Endodermal cell (in vitro differentiated cells): ENCODE measurements around the gene COQ3. TPM values are rescaled to one million over a fixed set of nuclear protein-coding genes. Genes with fewer than 3 reads are reported as not detected.

Experiments used
- DNase-seq: peaks from one replicate; pipeline ENCODE4 v3.0.0-alpha.2; 2017
- H3K27ac ChIP-seq: 2 replicates; pipeline ENCODE4 v1.5.1; 2013; ENCODE audit warnings: mild to moderate bottlenecking, low read depth, low read length, moderate library complexity
- H3K27me3 ChIP-seq: 2 replicates; pipeline ENCODE4 v1.6.1; 2013; ENCODE audit warnings: mild to moderate bottlenecking, low read length, moderate library complexity; ENCODE audit not compliant: insufficient read depth, control insufficient read depth, poor library complexity, severe bottlenecking
- H3K36me3 ChIP-seq: 2 replicates; pipeline ENCODE4 v1.7.0; 2013; ENCODE audit warnings: mild to moderate bottlenecking, low read length, moderate library complexity; ENCODE audit not compliant: control insufficient read depth, insufficient read depth
- H3K4me1 ChIP-seq: one replicate; pipeline ENCODE4 v1.7.0; 2013; ENCODE audit warnings: low read length; ENCODE audit not compliant: control insufficient read depth, insufficient read depth
- H3K4me3 ChIP-seq: 2 replicates; pipeline ENCODE4 v1.5.1; 2013; ENCODE audit warnings: mild to moderate bottlenecking, low read length, moderate library complexity
- H3K9ac ChIP-seq: 2 replicates; pipeline ENCODE4 v1.6.1; 2013; ENCODE audit warnings: mild to moderate bottlenecking, low read length, moderate library complexity; ENCODE audit not compliant: poor library complexity, severe bottlenecking; ENCODE audit errors: extremely low read depth
- H3K9me3 ChIP-seq: 2 replicates; pipeline ENCODE4 v1.6.1; 2013; ENCODE audit warnings: mild to moderate bottlenecking, low read length, moderate library complexity; ENCODE audit not compliant: control insufficient read depth
- H3K27ac Mint-ChIP-seq: 2 replicates; pipeline ENCODE4 v1.8.0; 2020; ENCODE audit warnings: mixed read lengths
- H3K27me3 Mint-ChIP-seq: 2 replicates; pipeline ENCODE4 v1.8.0; 2021; ENCODE audit warnings: mild to moderate bottlenecking, mixed read lengths; ENCODE audit not compliant: insufficient read depth
- H3K36me3 Mint-ChIP-seq: 2 replicates; pipeline ENCODE4 v1.8.0; 2020; ENCODE audit warnings: low read depth, mixed read lengths
- H3K4me1 Mint-ChIP-seq: 2 replicates; pipeline ENCODE4 v1.8.0; 2020; ENCODE audit warnings: mixed read lengths
- H3K4me3 Mint-ChIP-seq: 2 replicates; pipeline ENCODE4 v1.8.0; 2020; ENCODE audit warnings: mild to moderate bottlenecking, moderate library complexity, mixed read lengths
- H3K9me3 Mint-ChIP-seq: 2 replicates; pipeline ENCODE4 v1.8.0; 2020; ENCODE audit warnings: mild to moderate bottlenecking, mixed read lengths
- WGBS, 2 experiments: methylation state at CpG; one replicate each; pipeline versions ENCODE4 v1.1.5 to v1.1.7; 2013; ENCODE audit warnings: missing lambda C conversion rate in 2 of 2, mixed read lengths in 1 of 2; ENCODE audit not compliant: insufficient coverage in 1 of 2, insufficient read length in 1 of 2; 5-methylcytosine and 5-hydroxymethylcytosine counted together
- total RNA-seq, 2 donors: library from RNA; stranded (reverse); fragmentation: NEBNext Ultra II Directional in 1 of 2; extraction: Animal tissue kit (Norgen Biotek cat#: 25700) in 1 of 2; gene quantifications; 2 replicates in 1 of 2; 3 replicates in 1 of 2; pipeline ENCODE4 v1.2.1, GENCODE V29; 2021
- TF ChIP-seq, protein P1 (sequence below): fragments of 200-600 bp; sonication (generic); conservative IDR thresholded peaks from 2 replicates; pipeline ENCODE4 v1.5.0; 2021; ENCODE audit warnings: antibody characterized with exemption, mild to moderate bottlenecking

Gene COQ3
- total RNA-seq, 2 donors from 2014 or later, result 8.7 to 15.2 TPM

DNA sequence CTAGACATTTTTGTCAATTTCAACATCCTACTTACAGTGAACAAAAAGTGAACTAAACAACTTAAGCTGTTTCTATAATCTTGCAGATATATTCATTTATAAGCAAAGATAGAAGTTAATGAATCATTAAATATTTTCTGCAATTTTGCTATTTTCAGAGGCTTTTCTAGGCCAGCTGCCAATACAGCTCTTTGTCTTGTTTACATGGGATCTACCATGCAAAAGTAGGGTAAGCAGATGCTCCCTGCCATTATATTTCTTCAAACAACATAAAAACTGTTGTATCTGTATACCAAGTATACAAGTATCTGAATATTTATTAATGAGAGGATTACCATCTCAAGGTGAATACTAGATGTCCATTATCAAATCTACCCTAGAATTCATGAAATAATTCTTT lies 15.7 kb upstream of the COQ3 start:
- H3K36me3 Mint-ChIP-seq, result peaks cover 62% of the 10 kb centered on the region

DNA sequence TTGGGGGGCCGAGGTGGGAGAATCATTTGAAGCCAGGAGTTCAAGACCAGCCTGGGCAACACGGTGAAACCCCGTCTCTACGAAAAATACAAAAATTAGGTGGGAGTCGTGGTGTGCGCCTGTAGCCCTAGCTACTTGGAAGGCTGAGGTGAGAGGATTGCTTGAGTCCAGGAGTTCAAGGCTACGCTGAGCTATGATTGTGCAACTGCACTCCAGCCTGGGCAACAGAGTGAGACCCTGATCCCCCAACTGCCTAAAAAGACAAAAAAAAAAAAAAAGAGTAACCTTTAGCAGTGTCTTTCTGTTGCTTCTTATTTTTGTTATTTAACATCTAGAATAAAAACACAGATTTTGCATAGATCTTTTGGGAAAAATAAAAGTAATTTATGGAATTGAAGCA lies 13.1 kb upstream of the COQ3 start:
- Mint-ChIP-seq H3K9me3 (no peaks in the 10 kb centered on the region), H3K36me3 (peaks cover 67% of the 10 kb centered on the region)
- TF ChIP-seq, protein P1, sequence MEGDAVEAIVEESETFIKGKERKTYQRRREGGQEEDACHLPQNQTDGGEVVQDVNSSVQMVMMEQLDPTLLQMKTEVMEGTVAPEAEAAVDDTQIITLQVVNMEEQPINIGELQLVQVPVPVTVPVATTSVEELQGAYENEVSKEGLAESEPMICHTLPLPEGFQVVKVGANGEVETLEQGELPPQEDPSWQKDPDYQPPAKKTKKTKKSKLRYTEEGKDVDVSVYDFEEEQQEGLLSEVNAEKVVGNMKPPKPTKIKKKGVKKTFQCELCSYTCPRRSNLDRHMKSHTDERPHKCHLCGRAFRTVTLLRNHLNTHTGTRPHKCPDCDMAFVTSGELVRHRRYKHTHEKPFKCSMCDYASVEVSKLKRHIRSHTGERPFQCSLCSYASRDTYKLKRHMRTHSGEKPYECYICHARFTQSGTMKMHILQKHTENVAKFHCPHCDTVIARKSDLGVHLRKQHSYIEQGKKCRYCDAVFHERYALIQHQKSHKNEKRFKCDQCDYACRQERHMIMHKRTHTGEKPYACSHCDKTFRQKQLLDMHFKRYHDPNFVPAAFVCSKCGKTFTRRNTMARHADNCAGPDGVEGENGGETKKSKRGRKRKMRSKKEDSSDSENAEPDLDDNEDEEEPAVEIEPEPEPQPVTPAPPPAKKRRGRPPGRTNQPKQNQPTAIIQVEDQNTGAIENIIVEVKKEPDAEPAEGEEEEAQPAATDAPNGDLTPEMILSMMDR, result no peak

More for the DNA sequence above, 15.7 kb upstream of the COQ3 start:
- DNase-seq, result no peak
- Histone ChIP-seq H3K4me3 (no peak overlapping the region), H3K9me3 (no peaks in the 10 kb centered on the region), H3K36me3 (peaks cover 91% of the 10 kb centered on the region), H3K27me3 (no peaks in the 10 kb centered on the region), H3K4me1 (no peaks in the 10 kb centered on the region), H3K27ac (no peak overlapping the region), H3K9ac (no peak overlapping the region)
- TF ChIP-seq, protein P1, result no peak
- Mint-ChIP-seq H3K4me3 (no peak overlapping the region), H3K27me3 (no peaks in the 10 kb centered on the region), H3K9me3 (no peaks in the 10 kb centered on the region), H3K27ac (no peak overlapping the region), H3K4me1 (no peaks in the 10 kb centered on the region)

DNA sequence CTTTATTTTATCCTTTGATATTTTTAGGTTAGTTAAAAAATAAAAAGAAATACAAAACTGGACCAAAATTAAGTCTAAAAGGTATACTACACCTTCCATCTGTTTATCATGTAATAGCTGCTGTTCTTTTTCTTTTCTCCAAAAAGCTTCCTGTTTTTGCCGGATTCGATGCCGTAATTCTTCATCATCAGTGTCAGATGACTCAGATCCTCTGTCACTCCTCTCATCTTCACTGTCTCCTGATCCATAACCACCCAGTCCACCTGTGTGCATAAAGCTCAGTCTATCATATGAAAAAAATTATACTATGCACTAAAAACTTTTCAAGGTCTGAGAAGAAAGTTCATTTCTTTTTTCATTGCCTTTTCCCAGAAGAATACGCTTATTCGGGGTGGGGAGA lies 8.5 kb upstream of the COQ3 start:
- Mint-ChIP-seq H3K4me3 (no peak overlapping the region), H3K27ac (no peak overlapping the region), H3K9me3 (no peaks in the 10 kb centered on the region), H3K4me1 (no peaks in the 10 kb centered on the region), H3K36me3 (peaks cover 62% of the 10 kb centered on the region), H3K27me3 (no peaks in the 10 kb centered on the region)
- peaks cover 93% of the 10 kb centered on the region for H3K36me3 ChIP-seq
- TF ChIP-seq, protein P1, result no peak
- H3K27ac ChIP-seq, result no peak overlapping the region
- H3K4me3 ChIP-seq, result no peak overlapping the region
- no peaks in the 10 kb centered on the region for H3K9me3 ChIP-seq
- no peak overlapping the region for H3K9ac ChIP-seq
- DNase-seq, result no peak
- H3K27me3 ChIP-seq, result no peaks in the 10 kb centered on the region
- 95 to 97% methylated on average over 5 of the region's 5 CpGs for WGBS, 2 experiments
- H3K4me1 ChIP-seq, result no peaks in the 10 kb centered on the region

More for the DNA sequence above, 13.1 kb upstream of the COQ3 start:
- H3K4me1 ChIP-seq, result no peaks in the 10 kb centered on the region
- peaks cover 94% of the 10 kb centered on the region for H3K36me3 ChIP-seq
- H3K9ac ChIP-seq, result no peak overlapping the region
- DNase-seq, result no peak
- no peaks in the 10 kb centered on the region for H3K27me3 Mint-ChIP-seq
- no peak overlapping the region for H3K4me3 Mint-ChIP-seq
- H3K27me3 ChIP-seq, result no peaks in the 10 kb centered on the region
- no peaks in the 10 kb centered on the region for H3K9me3 ChIP-seq
- WGBS, 2 experiments, result 81 to 90% methylated on average over 2 to 7 of the region's 7 CpGs
- H3K27ac ChIP-seq, result no peak overlapping the region
- H3K4me1 Mint-ChIP-seq, result no peaks in the 10 kb centered on the region
- no peak overlapping the region for H3K27ac Mint-ChIP-seq
- H3K4me3 ChIP-seq, result no peak overlapping the region
